ENCODE data around the gene TPST2. TPM values are rescaled to one million over a fixed set of nuclear protein-coding genes. Genes with fewer than 3 reads are reported as not detected.

Gene TPST2
- total RNA-seq, 1 experiment from 2014 or later, result 8.2 TPM

DNA sequence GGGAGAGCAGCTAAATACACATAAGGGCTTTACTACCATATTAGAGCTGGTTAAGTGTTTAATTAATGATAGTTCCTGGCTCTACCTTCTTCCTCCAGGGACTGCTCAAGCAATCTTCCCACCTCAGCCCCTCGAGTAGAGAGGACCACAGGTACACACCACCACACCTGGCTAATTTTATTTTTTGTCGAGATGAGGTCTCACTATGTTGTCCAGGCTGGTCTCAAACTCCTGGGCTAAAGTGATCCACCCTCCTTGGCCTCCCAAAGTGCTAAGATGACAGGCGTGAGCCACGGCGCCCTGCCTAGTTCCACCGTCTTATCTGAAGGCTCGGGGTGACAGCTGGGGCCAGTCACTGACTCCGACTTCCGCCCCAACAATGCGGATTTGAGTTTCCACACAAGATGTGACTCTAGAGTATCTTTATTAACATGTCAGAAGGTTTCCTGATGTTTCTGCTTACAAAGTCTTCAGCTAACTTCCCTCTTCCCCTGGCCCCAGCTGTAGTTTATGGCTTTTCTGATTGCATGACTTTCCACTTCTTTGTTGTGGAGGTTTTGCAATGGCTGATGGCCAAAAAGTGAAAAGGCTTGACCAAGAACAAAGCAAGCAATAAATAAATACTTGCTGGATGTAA is 16.8 kb downstream of the TPST2 start:
- POLR2A ChIA-PET (ENCODE audit: low non-redundant PET), result no interaction called here
- CTCF ChIA-PET, result no interaction called here
- Histone ChIP-seq H3K4me1 (ENCODE audit: insufficient read depth, low read length, poor library complexity, severe bottlenecking) (peaks cover 6% of the 10 kb centered on the region), H3K4me3 (ENCODE audit: low read depth, low read length, poor library complexity, severe bottlenecking) (no peak overlapping the region), H3K9me3 (ENCODE audit: low read depth, low read length, poor library complexity, severe bottlenecking) (no peaks in the 10 kb centered on the region), H3K36me3 (ENCODE audit: insufficient read depth, low read length, poor library complexity, severe bottlenecking) (no peaks in the 10 kb centered on the region), H3K27me3 (replicated peaks; ENCODE audit: insufficient read depth, low read depth, low read length, poor library complexity) (no peaks in the 10 kb centered on the region), H3K27ac (ENCODE audit: low read depth, low read length, poor library complexity, severe bottlenecking) (no peak overlapping the region)
- DNase-seq (ENCODE audit: low spot score), result peak; percentile 12
- no TSS peak for BruUV-seq (replicated peaks)
- intact Hi-C loops (cut with micrococcal nuclease; ENCODE audit: unreplicated experiment), result no loop called here
- TF ChIP-seq EZH2 (IDR thresholded peaks at IDR 0.05; ENCODE audit: borderline replicate concordance, low read depth, low read length, poor library complexity, severe bottlenecking), result no peak
- TF ChIP-seq, protein P1, sequence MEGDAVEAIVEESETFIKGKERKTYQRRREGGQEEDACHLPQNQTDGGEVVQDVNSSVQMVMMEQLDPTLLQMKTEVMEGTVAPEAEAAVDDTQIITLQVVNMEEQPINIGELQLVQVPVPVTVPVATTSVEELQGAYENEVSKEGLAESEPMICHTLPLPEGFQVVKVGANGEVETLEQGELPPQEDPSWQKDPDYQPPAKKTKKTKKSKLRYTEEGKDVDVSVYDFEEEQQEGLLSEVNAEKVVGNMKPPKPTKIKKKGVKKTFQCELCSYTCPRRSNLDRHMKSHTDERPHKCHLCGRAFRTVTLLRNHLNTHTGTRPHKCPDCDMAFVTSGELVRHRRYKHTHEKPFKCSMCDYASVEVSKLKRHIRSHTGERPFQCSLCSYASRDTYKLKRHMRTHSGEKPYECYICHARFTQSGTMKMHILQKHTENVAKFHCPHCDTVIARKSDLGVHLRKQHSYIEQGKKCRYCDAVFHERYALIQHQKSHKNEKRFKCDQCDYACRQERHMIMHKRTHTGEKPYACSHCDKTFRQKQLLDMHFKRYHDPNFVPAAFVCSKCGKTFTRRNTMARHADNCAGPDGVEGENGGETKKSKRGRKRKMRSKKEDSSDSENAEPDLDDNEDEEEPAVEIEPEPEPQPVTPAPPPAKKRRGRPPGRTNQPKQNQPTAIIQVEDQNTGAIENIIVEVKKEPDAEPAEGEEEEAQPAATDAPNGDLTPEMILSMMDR (conservative IDR thresholded peaks at IDR 0.05; ENCODE audit: low read depth, low read length), result no peak

DNA sequence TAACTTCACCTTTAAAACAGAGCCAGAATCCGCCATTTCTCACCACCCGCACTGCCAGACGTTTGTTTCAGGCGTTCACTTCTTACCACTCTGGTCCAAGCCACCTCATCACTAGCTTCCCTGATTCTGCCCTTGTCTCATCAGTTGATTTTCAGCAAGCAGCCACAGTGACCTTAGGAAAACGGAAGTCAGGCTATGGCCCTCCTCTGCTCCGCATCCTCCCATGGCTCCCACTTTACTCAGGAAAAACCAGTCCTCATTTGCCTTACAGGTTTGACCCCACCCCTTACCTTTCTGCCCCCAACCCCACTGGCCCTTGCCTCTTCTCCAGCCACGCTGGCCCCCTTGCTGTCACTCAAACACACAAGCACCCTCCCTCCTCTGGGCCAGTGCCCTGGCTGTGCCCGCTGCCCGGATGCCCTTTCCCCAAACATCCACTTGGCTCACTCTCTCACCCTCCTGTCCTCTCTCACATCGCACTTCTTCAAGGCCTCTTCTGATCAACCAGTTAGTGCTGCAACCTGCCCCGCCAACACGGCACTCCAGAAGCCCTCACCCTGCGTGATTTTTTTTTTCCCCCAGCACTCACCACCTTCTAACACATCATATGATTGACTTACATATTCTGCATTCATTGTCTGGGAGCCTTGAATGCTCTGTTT is 18.9 kb downstream of the TPST2 start:
- H3K27ac ChIP-seq (ENCODE audit: low read depth, low read length, poor library complexity, severe bottlenecking), result no peak overlapping the region
- intact Hi-C loops (cut with micrococcal nuclease; ENCODE audit: unreplicated experiment), result no loop called here
- H3K9me3 ChIP-seq (ENCODE audit: low read depth, low read length, poor library complexity, severe bottlenecking), result no peaks in the 10 kb centered on the region
- peak; percentile 33 for DNase-seq (ENCODE audit: low spot score)
- no peaks in the 10 kb centered on the region for H3K36me3 ChIP-seq (ENCODE audit: insufficient read depth, low read length, poor library complexity, severe bottlenecking)
- H3K4me3 ChIP-seq (ENCODE audit: low read depth, low read length, poor library complexity, severe bottlenecking), result no peak overlapping the region
- CTCF ChIA-PET, result no interaction called here
- no peaks in the 10 kb centered on the region for H3K27me3 ChIP-seq (replicated peaks; ENCODE audit: insufficient read depth, low read depth, low read length, poor library complexity)
- no TSS peak for BruUV-seq (replicated peaks)
- POLR2A ChIA-PET (ENCODE audit: low non-redundant PET), result no interaction called here
- TF ChIP-seq EZH2 (IDR thresholded peaks at IDR 0.05; ENCODE audit: borderline replicate concordance, low read depth, low read length, poor library complexity, severe bottlenecking), result no peak
- TF ChIP-seq, protein P1 (conservative IDR thresholded peaks at IDR 0.05; ENCODE audit: low read depth, low read length), result no peak
- peaks cover 6% of the 10 kb centered on the region for H3K4me1 ChIP-seq (ENCODE audit: insufficient read depth, low read length, poor library complexity, severe bottlenecking)

DNA sequence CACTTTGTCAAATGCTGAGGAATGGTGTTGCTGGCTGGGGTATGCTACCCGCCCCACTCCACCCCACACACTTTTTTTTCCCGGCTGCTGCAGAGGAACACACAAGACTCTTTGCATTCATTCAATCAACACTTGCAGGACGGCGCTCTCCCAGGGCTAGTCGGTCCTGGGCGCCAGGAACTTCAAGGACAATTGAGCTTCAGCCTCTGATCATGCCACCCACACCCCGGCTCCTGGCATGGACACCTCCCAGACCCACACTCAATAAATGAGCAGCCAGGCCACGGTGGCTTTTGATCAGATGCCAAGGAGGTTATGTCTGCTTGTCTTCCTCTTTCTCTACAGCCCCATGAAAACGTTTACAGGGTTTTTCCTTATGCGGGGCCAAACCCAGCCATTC is 19.8 kb downstream of the TPST2 start:
- Histone ChIP-seq H3K36me3 (ENCODE audit: insufficient read depth, low read length, poor library complexity, severe bottlenecking) (no peaks in the 10 kb centered on the region), H3K9me3 (ENCODE audit: low read depth, low read length, poor library complexity, severe bottlenecking) (no peaks in the 10 kb centered on the region), H3K4me1 (ENCODE audit: insufficient read depth, low read length, poor library complexity, severe bottlenecking) (peaks cover 6% of the 10 kb centered on the region), H3K27ac (ENCODE audit: low read depth, low read length, poor library complexity, severe bottlenecking) (no peak overlapping the region), H3K4me3 (ENCODE audit: low read depth, low read length, poor library complexity, severe bottlenecking) (no peak overlapping the region), H3K27me3 (replicated peaks; ENCODE audit: insufficient read depth, low read depth, low read length, poor library complexity) (no peaks in the 10 kb centered on the region)
- intact Hi-C loops (cut with micrococcal nuclease; ENCODE audit: unreplicated experiment), result no loop called here
- TF ChIP-seq, protein P1 (conservative IDR thresholded peaks at IDR 0.05; ENCODE audit: low read depth, low read length), result no peak
- no peak for TF ChIP-seq EZH2 (IDR thresholded peaks at IDR 0.05; ENCODE audit: borderline replicate concordance, low read depth, low read length, poor library complexity, severe bottlenecking)
- DNase-seq (ENCODE audit: low spot score), result no peak
- CTCF ChIA-PET, result no interaction called here
- no TSS peak for BruUV-seq (replicated peaks)
- POLR2A ChIA-PET (ENCODE audit: low non-redundant PET), result no interaction called here

Measured in A673 (cell line).